NCI-H2107 (cell line): Measurements from ENCODE around the gene PLAC1.

Source experiments
- DNase-seq: peaks from one replicate; lab custom pipeline; 2025; lab: John Stamatoyannopoulos, UW

Gene PLAC1

DNA sequence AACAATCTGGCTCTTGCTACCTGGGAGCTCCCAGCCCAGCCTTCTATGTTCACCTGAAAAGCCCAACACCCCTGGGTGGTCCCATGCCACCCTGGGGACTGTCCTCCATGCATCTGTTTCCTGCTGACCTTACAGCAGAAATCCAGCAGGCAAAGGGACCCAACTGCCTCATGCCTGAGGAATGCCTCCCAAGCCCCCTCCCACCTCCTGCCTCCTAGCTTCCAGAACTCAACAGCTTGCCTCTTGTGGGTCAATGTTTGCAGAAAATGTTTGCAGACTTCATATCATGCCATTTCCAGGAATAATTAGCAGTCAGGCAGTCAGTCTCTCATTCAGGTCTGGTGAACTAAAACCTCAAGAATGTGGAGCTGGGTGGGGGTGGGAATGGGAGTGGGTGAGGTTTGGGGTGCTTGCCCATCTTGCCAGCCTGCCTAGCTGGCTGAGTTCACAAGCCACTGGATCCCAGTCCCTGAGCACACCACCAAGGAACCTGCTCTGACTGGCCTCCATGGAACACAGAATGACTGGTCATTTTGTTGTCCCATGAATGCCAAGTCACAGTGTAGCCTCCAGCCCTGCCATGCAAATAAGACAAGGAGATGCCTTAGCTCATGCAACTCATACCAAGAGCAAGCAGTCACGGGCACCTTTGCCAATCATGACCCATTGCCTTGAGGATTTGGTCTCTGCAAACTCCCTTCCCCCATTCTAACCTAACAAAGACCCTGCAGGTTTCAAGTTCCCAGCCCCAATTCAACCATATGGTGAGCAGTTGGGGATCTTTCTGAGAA is 12.1 kb upstream of the PLAC1 start:
- DNase-seq, result no peak

DNA sequence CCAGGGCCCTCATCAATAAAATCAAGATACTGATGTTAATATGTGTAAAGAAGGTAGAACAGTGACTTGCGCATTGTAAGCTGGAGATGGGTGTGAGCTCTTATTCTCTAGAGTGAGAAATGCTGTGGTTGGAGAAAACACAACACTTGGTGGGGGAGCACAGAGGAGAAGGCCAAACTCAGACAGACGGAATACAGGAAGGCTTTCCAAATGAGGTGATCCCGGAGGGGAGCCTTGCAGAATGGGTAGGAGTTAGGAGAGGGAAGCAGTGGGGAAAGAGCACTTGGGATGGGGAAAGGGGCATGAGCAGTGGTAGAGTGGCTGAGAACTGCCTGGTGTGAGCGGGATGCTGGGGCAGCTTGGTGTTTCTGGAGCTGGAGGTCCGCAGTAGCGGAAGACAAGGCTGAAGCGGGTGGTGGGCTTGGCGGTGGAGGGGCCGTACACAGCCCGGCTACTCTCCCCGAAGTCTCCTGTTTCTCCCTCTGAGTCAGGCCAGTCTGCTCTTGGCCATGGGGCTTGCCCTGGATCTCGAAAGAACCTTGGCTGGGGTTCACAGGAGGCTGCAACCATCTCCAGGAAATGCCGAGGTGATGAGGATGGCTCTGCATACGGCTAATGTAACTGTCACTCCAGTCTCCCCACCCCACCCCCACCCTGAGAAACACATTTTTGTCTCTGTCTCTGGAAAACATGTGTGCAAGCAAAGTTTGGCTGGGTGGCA is 11.3 kb upstream of the PLAC1 start:
- no peak for DNase-seq

DNA sequence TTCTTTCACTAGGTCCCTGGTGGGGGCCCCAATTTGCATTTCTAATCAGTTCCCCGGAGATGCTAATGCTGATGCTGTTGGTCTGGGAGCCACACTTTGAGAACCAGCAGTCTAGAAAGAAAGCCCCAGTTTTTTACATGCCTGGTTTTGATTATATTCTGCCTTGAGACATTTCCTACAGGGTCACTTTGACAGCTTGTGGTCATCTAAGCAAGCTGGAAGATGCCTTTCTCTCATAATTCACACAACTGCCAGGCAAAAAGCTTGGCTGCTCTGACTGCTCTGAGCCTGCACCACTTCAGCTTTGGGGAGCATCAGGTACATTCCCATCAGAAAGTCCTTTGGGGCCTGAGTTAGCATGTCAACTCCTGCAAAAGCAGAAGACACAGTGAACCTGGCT is 5.9 kb upstream of the PLAC1 start:
- no peak for DNase-seq

DNA sequence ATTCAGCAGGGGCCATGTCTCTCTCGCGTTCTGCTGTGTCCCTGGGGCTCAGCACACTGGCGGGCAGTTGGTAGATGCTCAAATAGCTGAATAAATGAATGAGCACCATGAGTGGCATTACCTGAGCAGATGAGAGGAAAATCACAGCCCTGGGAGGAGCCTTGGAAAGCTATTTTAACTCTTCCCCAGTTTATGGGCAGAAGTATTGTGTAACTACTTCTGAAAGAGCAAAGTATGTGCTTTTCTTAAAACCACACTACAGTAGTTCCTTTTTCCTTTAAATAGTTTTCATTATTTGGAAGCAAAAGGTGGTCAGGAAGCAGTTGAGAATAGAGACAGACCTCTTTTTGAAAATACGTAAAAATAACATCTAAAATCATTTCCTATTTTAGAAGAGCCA is 3.0 kb upstream of the PLAC1 start:
- no peak for DNase-seq

DNA sequence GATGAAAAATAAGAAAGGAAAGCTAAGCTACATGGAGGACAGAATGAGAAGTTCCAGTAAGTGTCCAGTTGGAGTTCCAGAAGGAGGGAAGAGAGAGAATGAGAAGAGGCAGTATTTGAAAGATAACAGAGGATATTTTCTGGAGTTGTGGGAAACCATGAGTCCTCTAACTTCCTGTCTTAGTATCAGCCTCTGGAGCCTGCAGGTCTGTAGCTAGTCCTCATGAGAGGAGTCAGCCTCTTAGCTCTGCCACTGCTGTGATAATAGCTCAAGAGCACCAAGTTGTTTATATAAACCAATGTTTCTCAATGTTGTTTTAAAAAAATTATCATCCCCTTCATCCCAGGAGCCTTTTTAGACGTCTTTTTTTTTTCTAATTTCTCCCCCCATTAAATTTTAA is 2.4 kb upstream of the PLAC1 start:
- no peak for DNase-seq

DNA sequence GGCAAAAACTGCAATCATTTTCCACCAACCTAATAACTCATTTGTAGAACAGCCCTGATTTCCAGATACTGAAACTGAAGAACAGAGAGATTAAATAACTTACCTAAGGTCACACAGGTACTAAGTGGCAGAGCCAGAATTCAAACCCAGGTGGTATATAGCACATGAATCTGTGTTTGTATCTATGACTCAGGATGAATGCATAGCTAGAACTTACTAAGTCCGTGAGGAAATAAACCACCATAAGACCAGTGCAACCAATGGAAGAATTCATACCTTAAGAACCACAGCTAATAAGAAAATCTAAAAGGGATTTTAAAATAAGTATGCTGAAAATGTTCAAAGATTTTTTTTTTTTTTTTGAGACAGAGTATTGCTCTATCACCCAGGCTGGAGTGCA is 1.5 kb upstream of the PLAC1 start:
- no peak for DNase-seq

DNA sequence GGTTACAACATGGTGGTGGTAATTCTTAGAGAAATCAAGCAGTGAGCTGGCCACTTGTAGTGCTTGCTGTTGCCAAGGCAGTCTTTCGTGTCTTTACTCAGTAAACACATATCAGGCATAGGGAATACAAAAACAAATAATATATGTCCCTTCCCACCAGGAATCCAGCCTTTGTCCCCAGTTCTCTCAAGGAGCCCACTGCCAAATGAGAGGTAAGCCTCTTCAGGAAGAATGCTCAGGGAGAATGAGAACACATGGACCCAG is 421 bp upstream of the PLAC1 start:
- no peak for DNase-seq

DNA sequence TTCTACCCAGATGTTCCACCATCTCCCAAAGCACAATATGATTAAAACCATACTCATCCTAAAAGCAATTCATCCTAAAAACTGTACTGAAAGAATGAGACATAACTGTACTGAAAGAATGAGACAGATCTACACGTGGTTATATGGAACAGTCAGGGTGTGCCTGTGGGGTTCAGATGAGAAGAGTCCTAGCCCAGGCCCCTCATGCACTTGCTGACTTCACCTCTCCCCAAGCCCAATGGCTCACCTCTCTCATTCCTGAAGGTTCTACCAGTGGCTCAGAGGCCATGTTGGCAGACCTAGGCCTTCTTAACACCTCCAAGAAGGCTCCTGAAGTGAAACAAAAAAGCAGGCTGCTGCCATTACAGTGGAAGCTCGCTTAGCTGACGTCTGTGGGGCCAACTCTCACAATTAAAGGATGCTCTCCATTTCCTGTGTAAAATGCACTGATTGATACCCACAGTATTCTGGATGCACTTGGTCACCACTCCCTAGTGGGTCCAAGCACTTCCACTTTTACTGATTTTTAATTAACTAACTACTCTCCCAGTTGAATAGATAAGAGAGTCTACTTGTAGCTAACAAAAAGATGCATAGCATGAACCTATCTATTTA is 3.8 kb downstream of the PLAC1 start:
- no peak for DNase-seq

DNA sequence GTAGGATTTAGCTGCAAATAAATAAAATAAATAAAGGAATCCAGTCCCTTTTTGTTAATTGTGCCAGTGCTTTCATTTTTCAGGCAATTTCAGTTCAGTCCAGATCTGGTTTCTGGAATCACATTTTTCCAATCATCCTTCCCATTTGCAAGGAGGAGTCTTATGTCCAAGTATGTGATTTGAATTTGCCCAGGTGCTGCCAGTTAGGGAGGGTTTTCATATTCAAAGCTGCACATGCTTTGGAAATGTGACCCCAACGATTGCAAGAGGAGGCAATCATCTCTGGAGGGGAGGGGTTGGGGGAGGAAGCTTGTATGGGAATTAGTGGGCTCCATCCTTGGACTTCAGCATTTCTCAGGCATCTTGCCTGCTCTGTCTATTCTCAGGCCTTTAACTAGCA is 4.4 kb downstream of the PLAC1 start:
- no peak for DNase-seq

DNA sequence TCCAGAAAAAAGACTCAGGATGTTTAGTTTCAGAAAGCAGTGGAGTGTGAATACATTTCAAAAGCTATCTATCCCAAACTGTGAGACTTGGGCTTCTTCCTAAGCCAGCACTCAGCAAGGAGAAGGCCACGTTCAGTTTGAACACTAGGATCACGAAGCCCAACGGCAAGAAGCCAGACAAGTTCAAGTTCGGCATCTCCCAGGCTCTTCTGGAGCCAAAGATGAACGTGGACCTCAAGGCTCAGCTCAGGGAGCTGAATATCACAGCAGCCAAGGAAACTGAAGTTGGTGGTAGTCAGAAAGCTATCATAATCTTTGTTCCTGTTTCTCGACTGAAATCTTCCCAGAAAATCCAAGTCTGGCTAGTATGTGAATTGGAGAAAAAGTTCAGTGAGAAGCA is 7.6 kb downstream of the PLAC1 start:
- no peak for DNase-seq

DNA sequence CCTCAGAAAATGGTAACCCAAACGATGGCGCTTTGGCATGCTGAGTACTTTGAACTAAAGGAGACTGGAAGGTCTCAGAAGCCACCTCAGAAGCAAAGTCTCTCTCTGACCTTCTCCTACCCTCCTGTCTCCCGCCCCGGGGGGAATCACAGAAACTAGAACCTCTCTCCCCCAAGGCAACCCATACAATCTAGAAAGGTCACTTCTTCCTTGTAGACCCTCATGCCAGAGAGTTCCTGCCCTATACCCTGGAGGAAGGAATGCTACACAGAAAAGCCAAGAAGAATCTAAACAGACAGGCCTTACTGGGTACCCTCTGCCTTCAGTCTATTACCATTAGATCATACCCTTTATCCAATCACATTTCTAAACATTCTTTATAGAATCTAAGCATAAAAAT is 8.5 kb downstream of the PLAC1 start:
- no peak for DNase-seq

DNA sequence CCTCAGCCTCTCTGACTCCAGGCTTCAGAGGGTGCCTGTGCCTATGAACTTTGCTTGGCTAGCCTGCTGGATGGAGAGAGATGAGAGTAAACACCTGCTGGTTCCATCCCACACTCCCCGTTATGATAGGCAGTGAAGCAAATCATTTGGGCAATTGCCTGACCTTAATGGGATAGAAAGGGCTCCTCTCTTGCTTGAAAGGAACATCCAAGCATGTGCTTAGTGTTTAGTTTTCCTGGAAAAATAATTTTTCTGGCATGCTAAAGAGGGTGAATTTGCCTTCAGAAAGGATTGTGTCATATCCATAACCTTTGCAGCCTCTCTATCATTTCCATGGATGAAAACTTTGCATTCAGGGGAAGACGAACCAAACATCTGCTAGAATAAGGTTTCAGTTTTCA is 10.8 kb downstream of the PLAC1 start:
- DNase-seq, result no peak

DNA sequence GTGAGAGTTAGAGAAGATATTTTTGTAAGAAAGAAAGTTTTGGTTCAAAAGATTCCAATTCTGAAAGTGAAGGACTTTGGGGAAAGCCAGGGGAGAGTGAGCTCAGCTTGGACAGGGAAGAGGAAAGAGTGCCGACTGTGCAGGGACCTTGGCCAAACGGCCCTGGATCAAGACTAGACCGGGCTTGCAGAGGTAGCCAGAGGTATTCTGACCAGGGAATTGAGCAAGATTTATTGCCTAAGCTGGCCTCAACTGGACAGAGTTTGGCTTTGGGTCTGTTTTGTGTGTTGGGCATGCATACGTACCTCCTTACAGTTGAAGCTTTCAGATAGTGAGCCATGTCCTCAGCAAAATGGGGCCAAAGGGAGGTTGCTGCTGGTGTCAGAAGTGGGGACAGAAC is 11.6 kb downstream of the PLAC1 start:
- no peak for DNase-seq

DNA sequence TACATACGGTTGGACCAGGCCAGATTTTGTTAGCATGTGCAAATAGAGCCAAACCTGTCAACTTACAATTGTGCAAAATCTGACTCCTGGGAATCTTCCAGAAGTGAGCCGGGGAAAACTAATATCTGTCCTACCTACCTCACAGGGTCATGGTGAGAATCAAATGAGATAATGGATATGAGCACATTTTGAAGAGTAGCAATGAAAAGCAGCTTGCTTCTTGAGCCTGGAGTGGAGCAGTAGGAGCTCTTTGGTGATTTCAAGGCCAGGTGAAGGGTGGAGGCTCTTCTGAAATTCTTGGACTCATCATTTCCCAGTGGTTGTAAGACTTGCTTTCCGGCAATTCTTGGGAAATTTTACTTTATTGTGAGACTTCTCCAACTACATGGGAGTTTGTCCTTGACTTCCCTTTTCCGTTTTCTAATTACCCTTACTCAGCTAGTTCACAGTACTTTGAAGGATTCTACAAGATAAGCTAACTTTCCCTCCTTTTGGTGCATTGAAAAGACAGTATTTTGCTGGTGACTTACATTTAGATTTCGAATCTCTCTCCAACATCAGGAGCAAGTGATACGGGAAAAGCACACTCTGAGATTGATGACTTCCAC is 12.2 kb downstream of the PLAC1 start:
- no peak for DNase-seq

DNA sequence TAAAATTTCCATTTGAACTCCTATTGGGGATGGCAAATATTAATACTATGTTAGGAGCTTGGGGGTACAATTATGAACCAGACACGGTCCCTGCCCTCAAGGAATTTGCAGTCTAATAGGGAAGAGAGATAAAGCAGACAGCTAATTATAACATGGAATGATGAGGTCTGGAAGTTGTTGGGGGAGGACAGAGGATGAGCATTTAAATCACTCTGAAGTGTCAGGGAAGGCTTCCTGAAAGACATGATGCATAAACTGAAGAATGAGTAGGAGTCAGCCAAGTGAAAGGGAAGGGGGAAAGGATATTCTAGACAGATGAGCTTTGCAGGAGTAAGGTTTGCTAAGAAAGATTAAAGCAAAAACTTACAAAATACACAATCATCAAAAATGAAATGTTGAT is 15.9 kb downstream of the PLAC1 start:
- no peak for DNase-seq

DNA sequence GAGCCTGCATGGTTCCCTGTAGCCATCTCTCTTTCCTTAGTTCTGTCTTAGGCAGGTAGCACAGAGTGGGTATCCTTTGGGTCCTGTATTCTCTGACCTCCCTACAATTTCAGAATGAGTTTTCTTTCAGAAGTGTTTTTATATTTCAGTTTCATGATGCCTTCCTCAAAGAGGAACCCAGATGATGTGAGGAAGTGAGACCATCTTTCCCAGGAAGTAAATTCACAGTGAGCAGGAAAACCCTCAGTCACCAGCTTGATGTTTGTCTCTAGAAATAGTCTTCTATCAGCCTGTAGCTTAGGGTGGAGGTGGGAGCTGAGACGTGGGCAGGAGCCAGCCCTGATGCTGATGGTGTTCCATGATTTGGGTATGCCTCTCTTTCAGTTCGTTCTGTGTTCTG is 16.9 kb downstream of the PLAC1 start:
- DNase-seq, result no peak

DNA sequence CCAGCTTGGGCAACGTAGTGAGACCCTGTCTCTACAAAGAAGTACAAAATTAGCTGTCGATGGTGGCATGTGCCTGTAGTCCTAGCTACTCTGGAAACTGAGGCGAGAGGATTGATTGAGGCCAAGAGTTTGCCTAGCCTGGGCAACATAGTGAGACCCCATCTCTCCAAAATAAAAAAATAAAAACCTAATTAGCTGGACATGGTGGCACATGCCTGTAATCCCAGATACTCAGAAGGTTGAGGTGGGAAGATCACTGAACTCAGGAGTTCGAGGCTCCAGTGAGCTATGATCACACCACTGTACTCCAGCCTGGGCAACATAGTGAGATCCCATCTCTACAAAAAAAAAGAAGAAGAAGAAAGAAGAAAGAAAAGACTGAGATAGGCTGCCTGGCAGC is 17.4 kb downstream of the PLAC1 start:
- no peak for DNase-seq

DNA sequence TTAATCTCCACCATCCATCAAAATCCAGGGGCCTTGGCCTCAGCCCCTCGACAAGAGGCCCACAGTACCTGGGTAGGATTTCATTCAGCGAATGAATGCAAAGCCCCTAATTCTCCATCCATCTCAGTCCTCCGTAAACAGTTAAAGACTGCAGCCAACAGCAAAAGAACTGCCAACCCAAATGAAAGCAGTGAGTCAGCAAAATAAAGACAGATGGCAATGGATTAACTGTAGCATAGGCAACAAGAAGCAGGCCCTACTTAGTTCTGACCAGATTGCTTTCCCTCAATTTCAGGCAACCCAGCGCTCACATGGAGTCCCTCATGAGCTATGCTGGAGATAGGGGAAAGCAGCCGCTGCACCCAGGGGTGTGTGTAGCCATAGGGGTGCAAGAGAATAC is 21.4 kb downstream of the PLAC1 start:
- DNase-seq, result no peak

DNA sequence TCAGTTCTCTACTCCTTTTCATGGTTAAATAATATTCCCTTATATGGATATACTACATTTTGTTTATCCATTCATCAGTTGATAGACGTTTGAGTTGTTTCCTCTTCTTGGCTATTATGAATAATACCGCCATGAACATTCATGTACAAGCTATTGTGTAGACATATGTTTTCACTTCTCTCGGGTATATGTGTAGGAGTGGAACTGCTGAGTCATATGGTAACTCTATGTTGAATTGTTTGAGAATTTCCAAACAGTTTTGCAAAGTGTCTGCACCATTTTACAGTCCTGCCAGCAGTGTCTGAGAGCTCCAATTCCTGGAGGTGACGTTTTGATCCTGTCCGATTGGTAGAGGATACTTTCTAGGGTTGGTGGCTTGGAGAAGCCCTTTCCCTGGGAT is 23.6 kb downstream of the PLAC1 start:
- no peak for DNase-seq

DNA sequence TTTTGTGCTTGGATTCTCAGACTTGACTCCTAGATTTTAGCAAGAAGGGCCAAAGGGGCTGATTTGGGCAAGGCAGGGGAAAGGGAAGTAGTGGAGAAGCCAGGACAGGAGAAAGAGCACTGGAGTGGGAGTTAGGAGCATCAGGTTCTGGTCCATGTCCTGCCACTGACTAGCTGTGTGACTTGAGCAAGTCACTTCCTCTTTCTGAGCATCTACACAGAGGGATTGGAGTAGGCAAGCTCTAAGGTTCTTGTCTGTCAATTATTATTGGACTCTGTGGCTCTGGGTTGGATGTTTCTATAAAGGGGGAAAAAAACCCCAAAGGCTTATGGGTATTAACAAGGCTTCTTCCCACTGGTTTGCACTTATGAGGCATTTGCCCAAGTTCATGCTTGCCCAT is 24.4 kb downstream of the PLAC1 start:
- DNase-seq, result no peak

DNA sequence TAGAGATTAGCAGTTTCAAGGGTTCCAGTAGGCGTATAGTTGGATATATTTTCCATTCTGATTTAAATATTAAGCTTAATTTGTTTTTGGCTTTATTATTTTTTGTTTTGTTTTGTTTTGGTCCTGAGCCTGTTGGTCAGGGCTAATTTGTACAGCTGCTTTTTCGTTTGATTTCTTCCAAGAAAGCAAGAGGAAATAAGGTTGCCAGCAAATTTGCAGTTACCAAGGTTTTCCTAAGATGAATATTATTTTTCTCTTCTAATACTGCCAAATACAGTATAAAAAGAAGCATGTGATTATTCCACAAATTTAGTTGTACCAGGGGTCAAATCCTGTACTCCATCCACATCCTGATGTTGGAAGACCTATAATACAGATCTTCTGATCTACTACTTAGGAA is 24.9 kb downstream of the PLAC1 start:
- DNase-seq, result no peak

DNA sequence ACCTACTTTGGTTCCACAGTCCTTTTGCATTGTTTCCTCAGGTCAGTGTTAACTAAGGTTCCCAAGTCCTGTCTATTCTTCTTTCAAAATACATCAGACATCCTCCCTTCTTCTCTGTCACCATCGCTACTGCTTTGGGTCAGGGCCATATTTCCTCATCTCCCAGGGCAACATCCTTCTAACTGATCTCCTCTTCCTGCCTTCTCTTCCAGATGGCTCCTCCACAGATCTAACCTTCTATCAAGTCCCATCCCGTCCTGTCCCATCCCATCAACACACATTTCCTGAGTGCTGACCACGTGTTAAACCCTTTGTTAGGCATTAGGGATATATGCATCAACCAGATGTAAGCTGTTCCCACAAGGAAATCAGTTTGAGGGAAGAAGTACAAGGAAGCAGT is 25.9 kb downstream of the PLAC1 start:
- DNase-seq, result no peak
